ENCODE measurements around the gene PRSS21.

PRSS21 gene

GRCh38 chr16:2867661-2867986, 50.6 kb downstream of the PRSS21 start:
- H3K4me3 ChIP-seq (ENCODE audit: low read depth, low read length): peak overlapping the region; percentile 66
- no peak for TF ChIP-seq CTCF (IDR thresholded peaks at IDR 0.05; ENCODE audit: low read depth, low read length)

GRCh38 chr16:2867987-2868789, 51.2 kb downstream of the PRSS21 start:
- peak; percentile 91 for TF ChIP-seq CTCF (IDR thresholded peaks at IDR 0.05; ENCODE audit: low read depth, low read length)
- peak overlapping the region; percentile 66 for H3K4me3 ChIP-seq (ENCODE audit: low read depth, low read length)
